Hematopoietic multipotent progenitor cell treated with erythropoietin and hydrocortisone succinate and interleukin-3 and kit ligand, for 8 days (in vitro differentiated cells): ENCODE data around the gene SLC29A3.

Experiments
- DNase-seq: peaks from one replicate; pipeline ENCODE4 v3.0.0-alpha.2; 2015

The SLC29A3 gene

DNA sequence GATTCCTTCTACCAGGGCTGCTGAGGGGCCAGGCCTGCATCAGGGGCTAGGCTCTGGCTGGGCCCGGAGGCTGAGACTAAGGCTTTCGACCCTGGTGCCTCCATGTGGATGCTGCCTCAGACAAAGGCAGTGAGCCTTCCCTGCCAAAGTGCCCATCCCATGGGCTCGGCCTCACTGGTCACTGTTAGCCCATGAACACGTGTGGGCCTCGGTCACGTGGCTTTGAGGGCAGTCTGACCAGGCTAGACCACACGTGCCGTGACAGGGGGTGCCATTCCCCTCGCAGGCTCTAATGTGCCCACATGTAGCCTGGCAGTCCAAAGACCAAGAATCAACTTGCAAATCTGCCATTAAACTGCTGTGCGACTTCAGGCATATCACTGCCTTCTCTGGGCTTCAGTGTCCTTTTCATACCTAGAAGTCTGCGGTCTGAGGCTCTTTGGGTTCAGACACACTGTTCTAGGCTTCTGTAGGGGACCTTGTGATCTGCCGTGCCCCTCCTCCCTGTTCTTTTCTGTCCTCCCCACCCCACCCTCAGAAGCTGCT is 17.6 kb upstream of the SLC29A3 start:
- DNase-seq = no peak

DNA sequence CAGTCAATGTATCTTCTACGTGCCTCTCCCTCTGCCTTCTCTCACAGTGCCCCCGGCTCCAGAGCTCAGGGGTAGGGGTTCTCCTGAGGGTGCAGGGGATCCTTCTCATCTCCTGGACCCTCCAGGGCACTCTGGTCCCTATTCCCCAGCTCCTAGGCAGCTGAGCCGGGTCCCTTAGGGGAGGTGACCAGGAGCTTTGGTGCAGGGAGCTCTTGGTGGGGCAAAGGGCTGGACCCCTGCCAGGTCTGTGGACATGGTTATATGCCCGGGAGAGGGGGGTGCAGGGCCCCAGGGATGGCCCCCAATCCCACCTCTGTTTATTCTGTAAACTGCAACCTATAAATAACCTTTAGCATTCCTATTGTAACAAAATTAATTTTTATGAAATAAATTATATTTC is 16.6 kb upstream of the SLC29A3 start:
- no peak for DNase-seq

DNA sequence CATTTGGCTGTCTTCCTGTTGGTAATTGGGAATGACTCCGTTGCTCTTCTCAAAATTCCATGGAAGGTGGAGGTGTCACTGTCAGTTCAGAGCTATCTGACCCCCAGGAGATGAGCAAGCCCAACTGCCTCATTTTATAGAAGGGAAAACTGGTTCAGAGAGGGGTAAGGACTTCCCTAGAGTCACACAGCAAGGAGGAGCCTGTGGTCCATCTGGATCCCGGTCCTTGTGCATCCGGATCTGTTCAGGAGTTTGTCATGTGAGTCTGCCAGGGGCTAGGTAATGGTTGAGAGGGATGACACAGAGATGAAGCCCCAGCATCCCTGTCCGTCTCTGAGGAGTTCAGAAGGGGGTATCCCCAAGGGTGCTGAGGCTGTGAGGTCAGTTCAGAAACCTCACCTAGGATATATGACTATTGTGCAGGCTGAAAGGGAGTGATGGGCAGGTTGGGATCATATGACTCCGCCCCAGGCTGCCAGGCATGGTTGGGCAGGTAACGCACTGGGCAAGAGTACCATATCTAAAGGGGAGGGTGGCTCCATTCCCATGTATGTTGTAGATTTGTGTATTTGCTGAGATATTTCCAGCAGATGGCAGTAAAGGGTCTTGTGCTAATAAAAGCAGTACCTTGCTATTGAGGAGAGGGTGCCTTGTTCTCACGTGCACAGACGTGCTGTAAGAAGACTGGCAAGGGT is 16.0 kb upstream of the SLC29A3 start:
- DNase-seq = peak; percentile 68

DNA sequence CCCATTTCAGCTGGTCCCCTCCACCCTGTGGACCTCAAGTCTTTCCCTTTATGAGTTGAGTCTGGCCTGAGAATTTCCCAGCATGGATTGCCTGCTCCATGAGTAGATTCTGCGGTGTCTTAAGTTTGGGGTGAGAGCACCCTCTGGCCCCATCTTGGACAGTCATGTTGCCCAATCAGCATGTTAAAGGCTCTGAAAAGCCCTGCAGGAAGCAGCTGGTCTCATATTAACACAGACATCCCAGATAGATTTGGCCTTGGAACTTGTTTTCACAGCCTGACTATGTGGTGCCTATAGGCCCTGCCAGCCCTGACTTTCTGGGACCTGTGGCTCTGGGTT is 15.5 kb upstream of the SLC29A3 start:
- no peak for DNase-seq

DNA sequence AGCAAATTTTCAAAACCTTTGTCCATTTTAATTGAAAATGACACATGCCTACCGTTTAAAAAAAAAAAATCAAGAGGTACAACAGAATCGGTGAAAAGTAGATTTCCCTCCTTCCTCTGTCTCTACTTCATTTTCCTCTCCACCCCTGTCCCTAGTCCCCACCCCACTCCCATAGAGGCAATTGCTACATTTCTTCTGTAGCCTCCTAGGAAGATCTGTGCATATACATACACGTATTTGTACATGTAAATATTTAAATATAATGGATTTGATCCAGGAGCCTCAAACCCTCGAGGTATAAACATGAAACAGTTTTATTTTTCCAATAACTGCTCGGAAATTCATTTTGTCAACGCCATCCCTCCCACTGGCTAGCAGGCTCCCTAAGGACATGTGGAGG is 14.1 kb upstream of the SLC29A3 start:
- no peak for DNase-seq

DNA sequence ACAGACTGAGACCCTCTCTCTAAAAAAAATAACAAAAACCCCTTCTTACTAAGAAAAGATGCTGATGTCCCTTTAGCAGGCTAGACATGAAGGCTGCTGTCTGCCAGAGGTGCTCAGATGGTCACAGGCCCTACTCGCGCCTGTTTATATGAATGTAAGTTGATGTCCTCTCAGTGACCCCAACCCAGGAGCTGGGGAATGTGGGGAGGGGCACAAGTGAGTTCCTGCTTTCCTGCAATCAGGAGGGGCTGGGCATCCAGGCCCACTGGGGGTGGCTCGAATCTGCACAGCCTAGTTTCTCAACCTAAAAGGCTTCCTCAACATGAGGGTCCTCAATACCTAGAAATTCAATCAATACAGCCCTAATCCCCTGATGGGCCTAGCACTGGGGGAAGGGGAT is 12.1 kb upstream of the SLC29A3 start:
- no peak for DNase-seq

DNA sequence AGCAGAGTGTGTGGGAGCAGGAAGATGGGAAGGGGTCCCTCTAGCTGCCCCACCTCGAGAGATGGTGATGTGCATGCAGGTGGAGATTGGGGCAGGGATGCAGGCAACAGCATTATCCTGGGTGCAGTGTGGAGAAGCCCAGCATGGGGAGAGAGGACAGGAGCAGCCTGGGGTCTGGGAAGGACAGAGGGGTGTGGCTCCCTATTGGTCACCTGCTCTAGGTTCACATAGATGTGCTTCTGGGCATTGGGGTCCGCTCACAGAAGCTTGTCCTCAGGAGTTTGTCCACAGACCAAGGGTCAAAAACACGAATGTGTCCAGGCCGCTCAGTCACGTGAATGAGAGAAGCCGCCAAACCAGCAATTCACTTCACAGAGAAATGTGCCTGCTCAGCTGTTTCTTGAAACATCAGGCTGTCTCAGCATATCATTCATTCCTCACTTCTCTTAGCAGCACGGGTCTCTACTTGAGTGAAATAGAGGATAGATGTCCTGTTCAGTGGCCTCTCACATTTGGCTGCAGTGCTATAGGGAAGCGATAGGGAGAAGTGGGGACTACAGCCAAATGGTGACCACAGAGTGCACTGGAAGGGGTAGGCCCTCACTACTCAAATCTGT is 11.5 kb upstream of the SLC29A3 start:
- no peak for DNase-seq

DNA sequence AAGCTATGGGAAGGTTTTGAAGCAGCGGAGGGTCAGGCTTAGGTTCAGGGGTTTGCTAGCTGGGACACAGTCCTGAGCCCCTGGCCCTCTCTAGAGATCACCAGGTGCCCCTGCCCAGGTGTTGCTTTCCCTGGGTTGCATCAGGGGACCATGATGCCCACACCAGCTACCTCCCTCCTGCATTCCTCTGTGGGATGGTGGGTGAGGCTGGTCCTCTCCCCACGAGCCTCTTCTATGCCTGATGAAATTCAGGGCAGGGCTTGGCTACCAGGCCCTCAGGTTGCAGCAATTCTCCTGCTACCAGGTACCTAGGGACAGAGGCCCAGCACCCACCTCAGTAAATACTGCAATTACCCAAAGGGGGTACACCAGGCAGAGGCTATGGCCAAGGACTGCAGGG is 10.8 kb upstream of the SLC29A3 start:
- DNase-seq = no peak

DNA sequence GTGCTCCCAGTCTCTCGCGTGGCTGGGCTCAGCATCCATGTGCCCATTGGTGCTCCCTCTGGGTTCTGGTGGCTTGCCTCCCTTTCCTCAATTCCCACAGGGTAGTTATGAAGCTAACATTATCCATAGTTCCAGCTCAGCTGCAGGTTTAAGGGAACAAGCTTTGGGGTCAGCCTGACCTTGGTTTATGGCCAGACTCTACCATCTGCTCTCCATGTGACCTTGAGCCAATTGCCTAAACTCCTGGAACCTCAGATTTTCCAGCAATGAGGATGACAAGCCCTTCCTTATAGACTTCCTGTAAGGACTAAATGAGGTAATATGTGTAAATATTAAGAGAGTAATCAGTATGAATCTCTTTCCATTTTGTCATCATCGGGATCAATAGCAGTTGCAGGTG is 10.1 kb upstream of the SLC29A3 start:
- no peak for DNase-seq

DNA sequence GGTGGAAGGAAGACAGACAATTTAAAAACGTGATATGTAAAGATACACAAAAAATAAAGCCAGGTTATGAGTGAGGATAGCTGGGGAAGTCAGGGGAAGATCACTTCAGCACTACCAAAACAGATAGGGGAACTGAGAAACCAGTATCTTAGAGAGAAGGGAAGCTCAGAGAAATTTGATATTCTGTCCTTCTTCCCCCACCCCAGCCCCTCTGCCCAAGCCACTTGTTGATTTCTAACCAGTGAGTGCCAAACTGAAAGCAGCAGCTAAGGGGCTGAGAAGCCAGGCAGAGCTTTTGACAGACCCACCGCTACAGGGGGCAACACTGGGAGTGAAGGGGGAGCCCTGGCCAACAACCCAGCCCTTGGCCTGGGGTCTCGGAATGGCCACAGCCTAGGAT is 9.1 kb upstream of the SLC29A3 start:
- DNase-seq = no peak

DNA sequence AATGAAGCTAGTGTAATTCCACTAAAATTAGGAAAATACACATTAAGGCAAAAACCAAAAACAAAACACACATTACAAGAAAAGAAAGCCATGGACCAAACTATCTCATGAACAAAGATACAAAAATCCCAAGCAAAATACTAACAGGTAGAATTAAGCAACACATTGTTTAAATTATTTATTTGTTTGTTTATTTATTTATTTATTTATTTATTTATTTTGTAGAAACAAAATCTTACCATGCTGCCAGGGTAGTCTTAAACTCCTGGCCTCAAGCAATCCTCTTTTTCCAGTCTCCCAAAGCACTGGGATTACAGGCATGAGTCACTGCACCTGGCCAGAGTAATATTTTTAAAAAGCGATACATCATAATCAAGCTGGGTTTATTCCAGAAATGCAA is 6.8 kb upstream of the SLC29A3 start:
- no peak for DNase-seq

DNA sequence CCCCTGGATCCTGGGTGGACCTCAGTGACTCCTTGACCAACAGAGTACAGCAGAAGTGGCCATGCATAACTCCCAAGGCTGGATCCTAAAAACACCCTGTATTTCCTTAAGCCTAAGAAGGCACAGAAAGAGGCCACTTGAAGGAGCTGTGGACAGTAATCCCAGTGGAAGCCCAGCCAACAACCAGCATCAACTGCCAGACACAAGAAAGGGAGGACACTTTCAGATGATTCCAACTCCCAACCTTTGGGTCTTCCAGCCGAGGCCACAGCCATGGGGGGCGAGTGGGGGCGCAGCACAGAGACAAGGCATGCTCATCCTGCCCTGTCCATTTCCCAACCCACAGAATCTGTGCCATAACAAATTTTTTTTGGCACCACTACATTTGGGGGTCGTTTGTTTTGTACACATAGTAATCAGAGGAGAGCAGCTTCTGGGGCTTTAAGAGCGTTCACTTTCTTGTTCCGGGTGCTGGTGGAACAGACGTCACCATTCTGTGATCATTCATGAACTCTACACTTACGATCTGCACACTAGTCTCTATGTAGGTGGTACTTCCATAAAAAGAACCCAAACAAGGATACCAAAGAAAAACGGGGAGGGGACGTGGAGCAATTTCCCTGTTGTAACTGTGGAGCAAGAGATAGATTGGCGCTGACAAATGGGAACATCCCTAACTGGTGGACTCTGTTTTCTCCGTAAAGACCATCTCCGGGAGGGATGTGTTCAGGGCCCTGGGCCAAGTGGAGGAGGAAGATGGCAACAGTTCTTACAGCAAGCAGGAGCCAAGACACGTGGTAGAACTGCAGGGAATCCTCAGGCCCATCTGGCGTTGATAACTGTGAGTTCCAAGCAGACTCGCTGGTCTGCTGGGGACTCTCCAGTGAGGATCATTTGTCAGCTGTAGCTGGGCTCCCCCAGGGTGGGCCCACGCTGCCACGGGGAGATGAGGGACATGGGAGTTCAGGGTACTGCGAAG is 6.0 kb upstream of the SLC29A3 start:
- no peak for DNase-seq

DNA sequence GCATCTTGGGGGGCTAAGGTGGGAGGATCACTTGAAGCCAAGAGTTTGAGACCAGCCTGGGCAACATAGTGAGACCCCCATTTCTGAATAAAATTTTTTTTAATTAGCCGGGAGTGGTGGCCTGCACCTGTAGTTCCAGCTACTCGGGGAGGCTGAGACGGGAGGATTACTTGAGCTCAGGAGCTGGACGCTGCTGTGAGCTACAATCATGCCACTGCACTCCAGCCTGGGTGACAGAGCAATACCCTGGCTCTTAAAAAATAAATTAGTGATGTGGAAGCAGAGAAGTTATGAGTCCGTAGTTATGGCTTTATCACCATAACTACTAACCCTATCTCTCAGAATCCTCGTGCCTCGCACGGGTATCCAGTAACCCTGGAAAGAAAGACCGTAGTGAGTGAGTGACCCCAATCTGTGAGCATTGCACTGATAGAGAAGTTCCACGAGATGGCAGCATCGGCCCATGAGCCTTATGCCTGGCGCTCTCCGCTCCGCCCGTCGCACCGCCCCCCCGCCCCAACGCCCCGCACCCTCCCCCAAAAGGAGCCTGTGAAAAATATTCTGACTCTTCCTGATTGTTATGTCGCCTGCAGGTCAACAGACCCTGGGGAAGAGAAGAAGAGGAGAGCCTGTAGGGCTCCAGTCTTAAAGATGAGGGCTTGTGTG is 4.9 kb upstream of the SLC29A3 start:
- DNase-seq = peak; percentile 58

DNA sequence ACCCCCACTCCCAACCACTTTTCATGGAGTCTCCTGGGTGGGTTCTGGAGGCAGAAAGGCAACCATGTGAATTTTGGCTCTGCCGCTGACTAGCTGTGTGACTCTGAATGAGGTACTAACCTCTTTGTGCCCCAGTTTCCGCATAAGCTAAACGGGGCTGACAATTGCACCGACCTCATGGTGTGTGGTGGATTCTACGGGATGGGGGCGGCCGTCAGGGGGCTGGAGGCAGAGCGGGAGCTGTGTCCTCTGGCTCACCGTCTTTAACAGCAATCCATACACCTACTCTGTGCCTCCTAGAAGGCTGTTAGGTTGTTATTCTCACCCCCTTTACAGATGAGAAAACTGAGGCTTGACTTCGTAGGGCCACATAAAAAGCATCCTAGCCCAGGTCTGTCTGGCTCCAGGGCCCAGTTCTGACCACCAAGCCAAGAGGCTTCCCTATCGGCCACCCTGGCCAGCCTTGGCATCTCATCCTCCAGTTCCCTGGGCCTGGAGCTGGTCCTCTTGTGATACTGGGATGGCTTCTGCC is 4.3 kb upstream of the SLC29A3 start:
- DNase-seq = no peak

DNA sequence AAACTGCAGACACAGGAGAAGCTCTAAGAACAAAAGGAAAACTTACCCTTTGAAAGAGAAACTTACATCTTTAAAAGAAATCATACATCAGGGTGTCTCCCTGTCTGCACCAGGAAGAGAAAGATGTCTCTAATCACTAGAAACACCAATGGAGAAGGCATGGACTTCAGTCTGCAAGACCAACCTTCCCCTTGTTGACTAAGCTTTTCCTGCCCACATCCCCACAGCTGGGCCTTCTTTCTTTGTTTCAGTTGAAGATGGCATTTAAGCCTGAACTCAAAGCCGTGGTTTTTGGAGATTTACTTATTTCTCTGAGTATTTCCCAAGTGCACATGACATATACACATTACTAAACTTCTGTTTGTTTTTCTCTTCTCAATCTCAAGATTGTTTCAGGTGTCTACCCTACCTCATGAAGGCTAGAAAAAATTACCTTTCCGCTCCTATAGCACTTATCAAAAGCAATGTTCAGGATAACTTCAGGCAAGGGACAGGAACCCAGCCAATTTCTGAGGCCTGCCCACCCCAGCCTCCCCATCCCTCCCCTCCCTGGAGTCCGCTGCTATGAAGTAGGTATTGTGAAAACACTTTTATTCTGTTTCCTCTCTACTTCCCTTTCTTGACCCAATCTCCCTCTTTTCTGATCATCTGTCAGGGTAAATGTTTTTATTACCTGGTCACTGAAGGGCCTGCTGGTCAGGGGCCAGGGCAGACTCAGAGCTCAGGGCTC is 2.8 kb upstream of the SLC29A3 start:
- no peak for DNase-seq

DNA sequence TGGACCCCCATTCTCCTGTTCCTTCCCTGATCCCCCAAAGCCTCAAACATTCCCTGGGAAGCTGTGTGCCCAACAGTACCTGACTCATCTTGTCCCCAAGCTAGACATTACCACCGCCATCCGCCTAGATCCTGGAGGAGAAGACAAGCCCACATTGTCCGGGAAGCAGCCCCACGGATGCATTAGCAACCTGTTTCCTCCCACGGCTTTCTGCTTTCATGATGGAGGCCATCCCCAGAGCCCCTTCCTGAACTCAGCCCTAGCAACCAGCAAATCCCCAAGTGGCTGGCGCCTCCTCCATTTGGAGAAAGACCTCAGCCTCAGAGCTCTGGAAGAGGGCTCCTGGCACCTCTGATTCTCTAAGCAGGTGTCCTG is 2.3 kb upstream of the SLC29A3 start:
- DNase-seq = no peak

DNA sequence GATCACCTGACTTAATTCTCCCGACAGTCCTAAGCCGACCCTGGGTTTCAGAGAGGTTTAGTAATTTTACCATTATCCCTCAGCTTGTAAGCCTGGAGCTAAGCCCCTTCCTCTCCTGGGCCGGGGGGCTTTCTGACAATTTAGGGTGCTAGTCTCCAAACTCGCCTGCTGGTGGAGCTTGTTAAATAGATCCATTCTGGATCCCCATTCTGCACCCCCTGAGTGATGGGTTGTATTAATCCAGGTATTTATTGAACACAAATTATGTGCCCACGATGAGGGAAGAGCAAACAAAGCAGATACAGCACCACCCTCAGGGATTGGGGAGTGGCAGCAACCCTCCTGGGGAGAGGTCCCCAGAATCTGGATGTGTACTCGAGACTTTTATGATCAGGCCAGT is 1.3 kb upstream of the SLC29A3 start:
- DNase-seq = no peak

DNA sequence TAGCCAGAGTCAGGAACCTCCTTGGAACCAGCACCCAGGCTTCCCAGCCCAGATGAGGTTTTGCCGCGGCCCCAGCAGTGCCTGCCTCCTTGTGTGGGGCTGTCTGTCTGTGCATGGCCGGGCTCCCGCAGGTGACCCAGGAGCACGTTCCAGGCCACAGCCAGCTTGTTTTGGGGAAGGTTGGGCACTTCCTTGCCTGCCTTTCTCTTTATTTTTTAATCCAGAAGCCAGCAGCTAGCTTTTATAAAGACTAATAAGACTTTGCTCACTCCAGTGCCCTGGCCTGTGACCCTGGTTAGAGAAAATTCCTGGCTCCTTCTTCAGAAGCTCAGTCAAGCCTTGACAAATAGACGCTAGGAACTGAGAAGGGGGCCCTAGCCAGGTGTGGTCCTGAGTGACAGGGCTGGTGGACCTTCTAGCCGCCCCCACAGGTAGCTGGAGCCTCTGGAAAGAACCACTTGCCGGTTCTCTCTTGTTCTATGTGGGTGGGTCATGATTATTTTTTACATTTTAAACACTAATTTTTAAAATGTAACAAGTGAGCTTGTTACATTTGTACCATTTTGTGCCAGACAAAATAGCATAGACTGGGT is 837 bp downstream of the SLC29A3 start:
- no peak for DNase-seq

DNA sequence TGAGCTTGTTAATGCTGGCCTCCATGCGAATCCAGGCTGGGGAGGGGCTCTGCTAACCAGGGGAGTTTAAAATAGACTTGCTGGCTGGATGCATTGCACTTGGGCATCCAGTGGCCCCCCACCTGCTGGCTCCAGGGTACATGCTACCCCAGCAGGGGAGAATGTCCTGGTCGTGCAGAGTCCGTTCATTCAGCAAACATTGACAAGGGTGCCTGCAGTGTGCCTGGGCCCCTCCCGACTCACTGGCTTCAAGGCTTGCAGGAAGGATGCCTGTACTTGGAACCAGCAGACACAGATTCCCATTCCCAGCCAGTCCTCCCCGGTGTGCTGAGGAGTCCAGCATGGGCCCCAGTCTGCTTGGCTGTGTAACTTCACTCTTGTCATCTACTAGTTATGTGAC is 1.5 kb downstream of the SLC29A3 start:
- DNase-seq = no peak

DNA sequence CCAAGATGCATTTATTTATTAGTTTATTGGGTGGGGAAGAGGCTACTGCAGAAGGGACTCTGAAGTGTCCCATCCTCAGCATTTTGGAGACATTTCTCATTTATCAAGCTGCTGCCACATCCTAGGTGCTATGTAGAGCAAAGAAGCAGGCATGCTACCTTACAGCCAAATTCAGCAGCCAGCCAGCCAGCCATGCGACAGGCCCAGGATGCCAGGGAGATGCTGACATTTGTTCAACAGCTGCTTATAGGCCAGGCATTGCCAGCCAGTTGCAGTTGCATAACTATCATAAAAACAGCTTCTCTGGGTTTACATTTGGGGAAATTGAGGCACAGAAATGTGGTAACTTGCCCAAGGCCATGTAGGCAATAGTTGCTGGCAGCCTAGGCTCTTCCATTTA is 2.3 kb downstream of the SLC29A3 start:
- DNase-seq = no peak

DNA sequence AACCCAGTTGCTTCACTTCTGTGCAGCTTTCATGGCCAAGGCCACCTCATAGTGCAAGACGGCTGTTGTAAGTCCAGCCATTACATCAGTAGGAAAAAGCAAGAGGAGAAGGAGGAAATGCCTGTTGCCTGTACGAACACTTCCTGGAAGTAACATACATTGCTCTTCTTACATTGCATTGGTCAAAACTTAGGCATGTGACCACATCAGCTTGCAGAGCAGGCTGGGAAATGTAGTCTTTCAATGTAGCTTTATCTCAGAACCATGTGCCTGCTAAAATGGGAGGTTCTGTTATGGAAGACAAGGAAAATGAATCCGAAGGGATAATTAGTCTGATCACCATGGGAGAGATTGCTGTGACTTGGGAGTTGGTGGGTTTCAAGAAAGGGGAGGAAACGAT is 4.3 kb downstream of the SLC29A3 start:
- peak; percentile 62 for DNase-seq

DNA sequence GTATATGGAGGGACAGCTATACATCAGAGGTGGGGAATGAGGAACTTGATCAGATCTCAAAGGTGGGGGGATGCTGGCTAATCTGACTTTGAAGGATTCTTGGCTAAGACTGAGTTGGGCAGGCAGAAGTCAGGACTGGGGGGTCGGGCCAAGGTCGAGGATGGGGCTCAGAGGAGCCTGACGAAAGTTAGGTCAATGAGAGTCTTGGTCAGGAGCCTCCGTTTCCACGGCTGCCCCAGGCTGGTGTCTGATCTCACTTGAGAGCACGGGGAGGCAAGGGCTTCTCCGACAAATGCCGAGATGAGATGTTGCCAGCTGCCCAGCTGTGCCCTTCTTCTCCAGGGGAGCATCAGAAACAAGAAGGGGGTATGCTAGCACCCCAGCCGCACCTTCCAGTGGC is 5.7 kb downstream of the SLC29A3 start:
- no peak for DNase-seq
